ENCODE results near the gene NUCKS1. TPM values are rescaled to one million over a fixed set of nuclear protein-coding genes. Genes with fewer than 3 reads are reported as not detected.
"Not testable (repeated sequence)": the region's sequence is repeated elsewhere in the genome, so short reads cannot be mapped to it uniquely, and the experiment has no call there.

The NUCKS1 gene
- total RNA-seq, 2 experiments from 2014 or later: 152 to 287 TPM

DNA sequence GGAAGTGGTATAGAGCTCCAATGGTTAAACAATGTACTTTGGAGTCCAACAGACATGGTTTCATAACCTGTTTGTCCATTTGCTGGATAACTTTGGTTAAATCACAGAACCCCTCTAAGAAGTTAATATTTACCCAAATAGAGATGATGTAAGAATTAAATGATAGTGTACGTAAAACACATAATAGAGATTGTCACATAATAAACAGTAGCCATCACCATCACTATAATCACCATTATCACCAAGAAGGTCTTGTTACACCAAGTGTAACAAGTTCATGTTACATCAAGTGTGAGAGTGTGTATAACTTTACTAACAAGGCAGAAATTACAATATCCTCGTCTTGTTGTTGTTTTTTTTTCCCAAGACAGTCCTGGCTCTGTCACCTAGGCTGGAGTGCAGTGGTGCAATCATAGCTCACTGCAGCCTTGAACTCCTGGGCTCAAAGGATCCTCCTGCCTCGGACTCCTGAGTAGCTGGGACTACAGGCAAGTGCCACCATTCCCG lies 23.3 kb downstream of the NUCKS1 start:
- DNase-seq (ENCODE audit: low spot score): no peak
- H3K4me3 ChIP-seq (ENCODE audit: low read depth, low read length, poor library complexity, severe bottlenecking): no peak overlapping the region
- H4K20me1 ChIP-seq (ENCODE audit: insufficient read depth, low read length): peaks cover 17% of the 10 kb centered on the region; the same call in 1 of the 2 replicates
- H3K36me3 ChIP-seq (ENCODE audit: insufficient read depth, low read length): peaks cover 97% of the 10 kb centered on the region
- intact Hi-C loops (cut with micrococcal nuclease; ENCODE audit: unreplicated experiment): no loop called here
- BruUV-seq (replicated peaks): no TSS peak
- no peak overlapping the region for H3K27ac ChIP-seq (ENCODE audit: low read depth, low read length, poor library complexity, severe bottlenecking)
- no peak overlapping the region for H3K4me2 ChIP-seq (ENCODE audit: low read length)
- POLR2A ChIA-PET: interaction anchor here (0.6 to 1.3 kb wide), 3 partner anchors 12 to 808 kb away, joined by 3 to 5 read pairs (median 4); no protein-coding TSS in a partner anchor
- no peaks in the 10 kb centered on the region for H3K9me2 ChIP-seq (ENCODE audit: insufficient read depth, low read length)
- TF ChIP-seq EZH2phosphoT487 (IDR thresholded peaks at IDR 0.05; ENCODE audit: borderline replicate concordance, low read depth, low read length): no peak
- TF ChIP-seq, protein P1, sequence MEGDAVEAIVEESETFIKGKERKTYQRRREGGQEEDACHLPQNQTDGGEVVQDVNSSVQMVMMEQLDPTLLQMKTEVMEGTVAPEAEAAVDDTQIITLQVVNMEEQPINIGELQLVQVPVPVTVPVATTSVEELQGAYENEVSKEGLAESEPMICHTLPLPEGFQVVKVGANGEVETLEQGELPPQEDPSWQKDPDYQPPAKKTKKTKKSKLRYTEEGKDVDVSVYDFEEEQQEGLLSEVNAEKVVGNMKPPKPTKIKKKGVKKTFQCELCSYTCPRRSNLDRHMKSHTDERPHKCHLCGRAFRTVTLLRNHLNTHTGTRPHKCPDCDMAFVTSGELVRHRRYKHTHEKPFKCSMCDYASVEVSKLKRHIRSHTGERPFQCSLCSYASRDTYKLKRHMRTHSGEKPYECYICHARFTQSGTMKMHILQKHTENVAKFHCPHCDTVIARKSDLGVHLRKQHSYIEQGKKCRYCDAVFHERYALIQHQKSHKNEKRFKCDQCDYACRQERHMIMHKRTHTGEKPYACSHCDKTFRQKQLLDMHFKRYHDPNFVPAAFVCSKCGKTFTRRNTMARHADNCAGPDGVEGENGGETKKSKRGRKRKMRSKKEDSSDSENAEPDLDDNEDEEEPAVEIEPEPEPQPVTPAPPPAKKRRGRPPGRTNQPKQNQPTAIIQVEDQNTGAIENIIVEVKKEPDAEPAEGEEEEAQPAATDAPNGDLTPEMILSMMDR (conservative IDR thresholded peaks at IDR 0.05; ENCODE audit: low read length): no peak
- no peaks in the 10 kb centered on the region for H3K9me3 ChIP-seq (ENCODE audit: low read length)
- CTCF ChIA-PET (ENCODE audit: unreplicated experiment): no interaction called here
- H3K4me1 ChIP-seq (ENCODE audit: insufficient read depth, low read length, poor library complexity, severe bottlenecking): no peaks in the 10 kb centered on the region
- peaks cover 65% of the 10 kb centered on the region for H3K79me2 ChIP-seq (ENCODE audit: insufficient read depth, low read depth, low read length)
- H2AFZ ChIP-seq (ENCODE audit: low read length): no peak overlapping the region

DNA sequence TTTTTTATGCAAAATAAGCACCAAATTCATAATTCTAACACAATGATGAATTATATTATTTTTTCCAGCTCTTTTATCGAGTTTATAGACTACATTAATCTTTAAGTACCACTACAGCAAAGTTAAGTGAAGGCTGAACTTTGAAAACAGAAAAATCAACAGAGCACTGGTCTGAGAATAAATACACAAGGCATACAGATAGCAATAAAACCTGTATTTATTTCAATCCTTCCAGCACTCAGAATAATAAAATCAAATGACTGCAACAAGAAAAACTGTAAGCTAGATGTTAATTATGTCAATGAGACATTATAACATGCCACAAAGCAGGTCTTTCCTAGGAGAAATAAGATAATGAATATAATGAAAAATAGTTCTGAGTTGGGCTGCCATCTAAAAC lies 24.5 kb downstream of the NUCKS1 start:
- ChIA-PET CTCF (ENCODE audit: unreplicated experiment) (no interaction called here), POLR2A (interaction anchor here (0.6 to 2.5 kb wide), 6 partner anchors 7 to 69 kb away, joined by 3 to 8 read pairs (median 4); no protein-coding TSS in a partner anchor)
- no peaks in the 10 kb centered on the region for H3K9me2 ChIP-seq (ENCODE audit: insufficient read depth, low read length)
- no peaks in the 10 kb centered on the region for H3K4me1 ChIP-seq (ENCODE audit: insufficient read depth, low read length, poor library complexity, severe bottlenecking)
- H4K20me1 ChIP-seq (ENCODE audit: insufficient read depth, low read length): peaks cover 9% of the 10 kb centered on the region; the same call in 1 of the 2 replicates
- no peak overlapping the region for H3K4me2 ChIP-seq (ENCODE audit: low read length)
- no peak overlapping the region for H3K4me3 ChIP-seq (ENCODE audit: low read depth, low read length, poor library complexity, severe bottlenecking)
- TF ChIP-seq EZH2phosphoT487 (IDR thresholded peaks at IDR 0.05; ENCODE audit: borderline replicate concordance, low read depth, low read length): no peak
- TF ChIP-seq, protein P1 (conservative IDR thresholded peaks at IDR 0.05; ENCODE audit: low read length): no peak
- H3K36me3 ChIP-seq (ENCODE audit: insufficient read depth, low read length): peaks cover 97% of the 10 kb centered on the region
- BruUV-seq (replicated peaks): no TSS peak
- H2AFZ ChIP-seq (ENCODE audit: low read length): no peak overlapping the region
- DNase-seq (ENCODE audit: low spot score): no peak
- H3K9me3 ChIP-seq (ENCODE audit: low read length): no peaks in the 10 kb centered on the region
- peaks cover 53% of the 10 kb centered on the region; the same call in 1 of the 2 replicates for H3K79me2 ChIP-seq (ENCODE audit: insufficient read depth, low read depth, low read length)
- H3K27ac ChIP-seq (ENCODE audit: low read depth, low read length, poor library complexity, severe bottlenecking): no peak overlapping the region
- intact Hi-C loops (cut with micrococcal nuclease; ENCODE audit: unreplicated experiment): no loop called here

DNA sequence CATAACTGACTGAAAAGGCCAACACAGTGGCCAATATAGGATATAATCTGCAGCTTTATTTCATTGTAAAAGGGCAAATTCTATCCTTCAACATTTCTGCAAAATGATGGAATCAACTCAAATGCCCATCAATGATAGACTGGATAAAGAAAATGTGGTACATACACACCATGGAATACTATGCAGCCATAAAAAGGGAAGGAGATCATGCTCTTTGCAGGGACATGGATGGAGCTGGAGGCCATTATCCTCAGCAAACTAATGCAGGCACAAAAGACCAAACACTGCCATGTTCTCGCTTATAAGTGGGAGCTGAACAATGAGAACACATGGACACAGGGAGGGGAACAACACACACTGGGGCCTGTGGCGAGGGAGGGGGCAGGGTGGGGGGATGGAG lies 29.2 kb downstream of the NUCKS1 start:
- POLR2A ChIA-PET: interaction anchor here (1.1 kb wide), 1 partner anchor 11 kb away, joined by 3 read pairs; no protein-coding TSS in a partner anchor
- H3K9me2 ChIP-seq (ENCODE audit: insufficient read depth, low read length); H3K4me1 ChIP-seq (ENCODE audit: insufficient read depth, low read length, poor library complexity, severe bottlenecking); H3K9me3 ChIP-seq (ENCODE audit: low read length); H3K4me2 ChIP-seq (ENCODE audit: low read length); H2AFZ ChIP-seq (ENCODE audit: low read length); H3K27ac ChIP-seq (ENCODE audit: low read depth, low read length, poor library complexity, severe bottlenecking); intact Hi-C loops (cut with micrococcal nuclease; ENCODE audit: unreplicated experiment); H3K4me3 ChIP-seq (ENCODE audit: low read depth, low read length, poor library complexity, severe bottlenecking); BruUV-seq (replicated peaks); DNase-seq (ENCODE audit: low spot score); H4K20me1 ChIP-seq (ENCODE audit: insufficient read depth, low read length): not testable (repeated sequence)
- Histone ChIP-seq H3K36me3 (ENCODE audit: insufficient read depth, low read length) (peaks cover 99% of the 10 kb centered on the region), H3K79me2 (ENCODE audit: insufficient read depth, low read depth, low read length) (peaks cover 14% of the 10 kb centered on the region; the same call in 1 of the 2 replicates)
- CTCF ChIA-PET (ENCODE audit: unreplicated experiment): interaction anchor here (0.6 kb wide), 1 partner anchor 61 kb away, joined by 3 read pairs; no protein-coding TSS in a partner anchor
